ENCODE data around the gene MMP17.

GRCh38 chr12:131795064-131795463 is 33.1 kb upstream of the MMP17 start:
- TF ChIP-seq SPI1 (IDR thresholded peaks at IDR 0.05; ENCODE audit: low read depth, low read length), result no peak
- no peak for TF ChIP-seq POLR2AphosphoS5 (IDR thresholded peaks at IDR 0.05; ENCODE audit: low read depth, low read length)

All from GM12891 (cell line).